ENCODE results near the gene CCN6.
"Not testable (repeated sequence)": the region's sequence is repeated elsewhere in the genome, so short reads cannot be mapped to it uniquely, and the experiment has no call there.

The CCN6 gene

GRCh38 chr6:112030206-112030960 is 23.5 kb upstream of the CCN6 start:
- no peak for DNase-seq

GRCh38 chr6:112030961-112031660 is 22.8 kb upstream of the CCN6 start:
- DNase-seq: no peak

GRCh38 chr6:112031960-112032359 is 21.9 kb upstream of the CCN6 start:
- DNase-seq: no peak

GRCh38 chr6:112032728-112033127 is 21.2 kb upstream of the CCN6 start:
- DNase-seq: no peak

GRCh38 chr6:112033791-112034615 is 19.9 kb upstream of the CCN6 start:
- DNase-seq: no peak

GRCh38 chr6:112034616-112034995 is 19.3 kb upstream of the CCN6 start:
- no peak for DNase-seq

GRCh38 chr6:112036088-112036637 is 17.7 kb upstream of the CCN6 start:
- DNase-seq: peak in 1 of 2 experiments; percentile 43

- no peak for DNase-seq
These were observed 16.1 kb upstream of the CCN6 start for GRCh38 chr6:112037783-112038216.

- DNase-seq: no peak
These were observed 15.6 kb upstream of the CCN6 start for GRCh38 chr6:112038268-112038667.

GRCh38 chr6:112038756-112039430 is 15.0 kb upstream of the CCN6 start:
- DNase-seq: no peak

- no peak for DNase-seq
These were observed 14.5 kb upstream of the CCN6 start for GRCh38 chr6:112039431-112039770.

- no peak for DNase-seq
These were observed 12.9 kb upstream of the CCN6 start for GRCh38 chr6:112040956-112041355.

- DNase-seq: no peak
These were observed 12.4 kb upstream of the CCN6 start for GRCh38 chr6:112041535-112041934.

- peak; percentile 93 to 94 for DNase-seq
These were observed 10.6 kb upstream of the CCN6 start for GRCh38 chr6:112043032-112044007.

- DNase-seq: no peak
These were observed 9.7 kb upstream of the CCN6 start for GRCh38 chr6:112044196-112044595.

GRCh38 chr6:112044856-112045255 is 9.0 kb upstream of the CCN6 start:
- DNase-seq: no peak

GRCh38 chr6:112047523-112047922 is 6.4 kb upstream of the CCN6 start:
- DNase-seq: not testable (repeated sequence)

GRCh38 chr6:112049026-112049799 is 4.7 kb upstream of the CCN6 start:
- DNase-seq: no peak

GRCh38 chr6:112049996-112050395 is 3.9 kb upstream of the CCN6 start:
- DNase-seq: no peak

- DNase-seq: no peak
These were observed 3.5 kb upstream of the CCN6 start for GRCh38 chr6:112050429-112050828.

Data from activated CD4-positive, alpha-beta T cell treated with anti-CD3 and anti-CD28 coated beads, Interleukin-2, amount 50 U/mL, for 48 hours (primary cell).